Activated CD8-positive, alpha-beta memory T cell treated with anti-CD3 and anti-CD28 coated beads, Interleukin-2, amount 50 U/mL, for 1 hour (primary cell): Measurements from ENCODE around the gene PIK3R2.
"Not testable (repeated sequence)": the region's sequence is repeated elsewhere in the genome, so short reads cannot be mapped to it uniquely, and the experiment has no call there.

Experiments
- DNase-seq: peaks from one replicate; pipeline ENCODE4 v3.0.0-alpha.2; 2020; ENCODE audit errors: extremely low read depth

PIK3R2 gene

DNA sequence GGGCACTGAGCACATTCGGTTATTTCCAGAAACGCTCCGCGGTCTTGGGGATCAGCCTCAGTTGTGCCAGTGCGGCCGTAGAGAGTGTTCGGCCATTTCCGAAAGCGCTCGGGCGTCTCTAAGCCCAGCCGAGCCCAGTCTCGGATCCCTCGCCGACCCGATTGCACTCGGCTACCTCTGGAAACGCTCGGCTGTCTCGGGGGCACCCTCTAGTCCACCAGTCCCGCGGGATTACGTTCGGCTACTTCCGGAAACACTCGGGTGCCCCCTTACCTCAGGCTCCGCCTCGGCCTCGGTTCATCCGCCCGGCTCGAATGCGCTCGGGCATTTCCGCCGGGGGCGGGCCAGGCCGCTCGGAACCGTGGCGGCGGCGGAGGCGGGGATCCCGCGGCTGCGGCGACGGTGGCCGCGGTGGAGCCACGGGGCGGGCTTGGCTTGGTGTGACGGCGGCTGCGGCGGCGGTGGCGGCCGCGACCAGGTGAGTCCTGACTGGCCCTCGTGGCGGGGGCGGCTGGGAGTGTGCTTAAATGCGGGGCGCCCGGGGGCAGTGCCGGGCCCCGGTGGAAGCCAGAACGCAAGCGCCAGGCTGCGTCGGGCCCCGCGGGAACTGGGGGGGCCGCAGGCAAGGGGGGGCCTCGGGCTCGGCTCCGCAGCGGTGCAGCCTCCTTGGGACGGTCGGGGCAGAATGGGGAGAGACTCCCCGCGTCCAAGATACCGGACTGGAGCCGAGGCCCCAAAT is at the start of gene PIK3R2:
PIK3R2 (plus strand) TSS at position 347 of the 739 bp plus-strand sequence. CDS start 2,717 bp downstream, outside the sequence.
- DNase-seq = peak; percentile 98

DNA sequence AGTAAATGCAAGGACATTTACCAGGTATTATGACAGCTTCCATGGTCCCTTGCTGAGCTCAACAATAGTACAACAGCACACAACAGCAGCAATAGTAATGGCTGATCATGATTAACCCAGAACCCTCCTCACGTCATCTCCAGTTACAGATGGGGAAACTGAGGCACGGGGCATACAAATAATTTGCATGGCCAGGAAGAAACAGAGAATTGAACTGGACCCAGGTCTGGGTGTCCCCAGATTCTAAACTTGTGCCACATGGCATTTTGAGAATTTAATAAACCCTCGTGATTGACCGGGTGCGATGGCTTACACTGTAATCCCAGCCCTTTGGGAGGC is 48.2 kb upstream of the PIK3R2 start:
- DNase-seq = no peak

DNA sequence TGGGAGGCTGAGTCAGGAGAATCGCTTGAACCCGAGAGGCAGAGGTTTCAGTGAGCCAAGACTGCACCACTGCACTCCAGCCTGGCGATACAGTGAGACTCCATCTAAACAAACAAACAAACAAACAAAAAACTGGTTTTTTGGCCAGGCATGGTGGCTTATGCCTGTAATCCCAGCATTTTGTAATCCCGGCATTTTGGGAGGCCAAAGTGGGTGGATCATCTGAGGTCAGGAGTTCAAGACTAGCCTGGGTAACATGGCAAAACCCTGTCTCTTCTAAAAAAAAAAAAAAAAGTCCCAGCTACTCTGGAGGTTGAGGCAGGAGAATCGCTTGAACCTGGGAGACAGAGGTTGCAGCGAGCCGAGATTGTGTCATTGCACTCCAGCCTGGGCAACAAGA is 47.7 kb upstream of the PIK3R2 start:
- not testable (repeated sequence) for DNase-seq

DNA sequence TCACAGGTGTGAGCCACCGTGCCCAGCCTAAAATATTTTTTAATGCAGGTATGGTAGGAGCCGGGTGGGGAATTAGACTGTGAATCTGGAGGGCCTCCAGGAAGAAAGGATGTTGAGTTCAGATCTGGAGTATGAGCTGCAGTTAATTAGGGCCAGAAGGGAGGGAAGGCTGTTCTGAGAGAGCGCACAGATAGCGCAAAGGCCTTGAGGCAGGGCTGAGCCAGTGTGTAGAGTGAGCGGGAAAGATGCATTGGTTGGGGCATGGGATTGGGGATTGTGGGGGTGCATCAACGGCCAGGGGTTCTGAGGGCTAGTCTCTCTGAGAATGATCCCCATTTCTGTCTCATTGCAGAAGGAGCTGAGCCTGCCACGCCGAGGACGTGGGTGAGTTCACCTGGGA is 45.7 kb upstream of the PIK3R2 start:
- no peak for DNase-seq

DNA sequence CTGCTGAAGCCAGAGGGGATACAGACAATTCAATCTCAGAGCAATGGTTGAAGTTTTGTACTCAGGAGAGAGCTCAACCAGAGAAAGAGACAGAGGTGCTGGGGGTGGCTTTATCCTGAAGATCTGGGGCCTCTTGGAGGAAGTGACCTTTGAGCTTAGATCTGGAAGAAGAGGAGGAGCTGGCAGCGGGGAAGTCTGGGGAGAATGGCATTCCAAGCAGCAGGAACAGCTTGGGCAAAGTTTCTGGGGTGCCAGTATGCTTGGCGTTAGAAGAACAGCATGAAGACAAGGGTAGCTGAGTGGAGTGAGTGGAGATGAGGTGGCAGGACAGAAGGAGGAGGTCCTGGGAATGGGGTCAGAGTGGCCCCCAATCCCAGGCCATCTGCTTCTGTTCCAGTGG is 44.1 kb upstream of the PIK3R2 start:
- DNase-seq = no peak

DNA sequence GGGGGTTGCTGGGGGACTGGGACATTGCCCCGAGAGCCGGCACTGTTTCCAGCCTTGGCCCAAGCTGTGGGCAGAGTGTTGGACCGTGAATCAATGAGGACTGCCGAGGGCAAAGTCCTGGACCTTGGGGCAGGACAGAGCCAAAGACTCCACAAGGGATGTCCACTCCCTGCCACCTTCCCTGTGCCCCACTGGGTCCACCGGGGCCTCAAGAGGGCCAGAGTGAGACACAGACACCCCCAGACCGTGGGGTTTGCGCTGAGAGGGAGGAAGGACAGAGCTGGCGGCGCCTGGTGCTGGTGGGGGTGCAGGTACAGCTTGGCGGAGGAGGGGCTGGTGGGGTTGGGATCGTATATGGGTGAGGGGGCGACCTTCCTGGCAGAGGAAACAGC is 43.6 kb upstream of the PIK3R2 start:
- no peak for DNase-seq

DNA sequence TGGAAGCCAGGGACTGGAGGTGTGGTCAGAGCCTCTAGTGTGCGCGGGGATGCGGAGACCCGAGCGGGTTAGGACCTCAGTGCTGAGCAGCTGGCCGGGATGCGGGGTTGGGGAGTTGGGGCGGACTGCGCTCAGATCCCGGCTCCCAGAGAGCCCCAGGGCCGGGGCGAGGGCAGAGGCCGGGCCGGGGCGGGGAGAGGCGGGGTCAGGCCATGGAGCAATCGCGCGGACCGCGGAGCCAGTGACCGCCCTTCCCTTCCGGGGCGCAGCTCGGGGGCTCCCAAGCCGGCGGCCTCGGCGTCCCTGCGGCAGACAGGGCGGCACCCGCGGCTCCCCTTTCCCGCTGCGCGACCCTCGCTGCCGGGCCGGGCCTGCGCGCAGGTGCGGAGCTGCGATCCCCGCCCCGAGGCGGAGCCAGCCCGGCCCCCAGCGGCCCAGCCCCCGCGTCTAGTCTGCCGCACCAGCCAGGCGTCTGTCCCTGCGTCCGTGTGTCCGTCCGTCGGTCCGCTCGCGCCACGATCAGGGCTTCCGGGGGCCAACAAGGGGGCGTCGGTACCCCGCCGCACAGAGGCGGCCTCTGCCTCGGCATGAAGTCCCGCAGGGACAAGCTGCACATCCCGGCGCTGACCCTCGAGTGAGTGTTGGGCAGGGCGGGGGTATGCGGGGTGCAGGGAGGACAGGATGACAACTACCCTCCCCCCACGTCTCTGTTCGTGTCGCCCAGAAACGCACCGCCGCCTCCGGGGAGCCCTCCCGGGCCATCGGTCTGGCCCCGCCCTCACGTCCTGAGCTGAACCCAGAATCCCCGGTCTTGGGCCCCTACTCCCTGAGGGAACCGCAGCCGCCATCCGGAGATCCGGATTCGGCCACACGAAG is 43.0 kb upstream of the PIK3R2 start:
- DNase-seq = no peak

DNA sequence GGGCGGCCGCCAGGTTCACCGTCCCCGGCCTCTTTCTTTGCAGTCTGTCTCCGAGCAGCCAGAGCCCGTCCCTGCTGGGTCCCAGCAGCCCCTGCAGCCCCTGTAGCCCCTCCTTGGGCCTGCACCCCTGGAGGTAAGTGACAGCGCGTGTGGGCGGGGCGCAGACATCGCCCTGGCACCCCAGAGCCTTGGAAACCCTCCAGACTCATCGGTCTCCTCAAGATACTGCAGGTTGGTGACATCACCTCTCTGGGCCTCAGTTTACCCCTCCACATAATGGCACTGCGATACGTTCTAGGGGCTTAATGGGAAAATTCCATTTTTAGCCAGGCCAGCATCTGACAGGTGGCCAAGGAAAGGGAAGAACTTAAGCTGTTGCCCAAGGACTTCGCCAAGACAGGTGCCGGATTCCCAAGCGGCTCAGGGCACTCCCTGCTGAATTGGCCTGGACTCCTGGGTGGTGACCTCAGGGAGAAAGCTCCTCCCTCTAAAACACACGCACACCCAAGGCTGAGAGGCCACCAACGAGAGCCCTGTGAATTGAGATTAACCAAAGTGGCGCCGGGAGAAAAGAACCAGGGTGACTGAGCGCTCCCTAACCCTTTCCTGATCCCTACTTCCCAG is 42.2 kb upstream of the PIK3R2 start:
- no peak for DNase-seq

DNA sequence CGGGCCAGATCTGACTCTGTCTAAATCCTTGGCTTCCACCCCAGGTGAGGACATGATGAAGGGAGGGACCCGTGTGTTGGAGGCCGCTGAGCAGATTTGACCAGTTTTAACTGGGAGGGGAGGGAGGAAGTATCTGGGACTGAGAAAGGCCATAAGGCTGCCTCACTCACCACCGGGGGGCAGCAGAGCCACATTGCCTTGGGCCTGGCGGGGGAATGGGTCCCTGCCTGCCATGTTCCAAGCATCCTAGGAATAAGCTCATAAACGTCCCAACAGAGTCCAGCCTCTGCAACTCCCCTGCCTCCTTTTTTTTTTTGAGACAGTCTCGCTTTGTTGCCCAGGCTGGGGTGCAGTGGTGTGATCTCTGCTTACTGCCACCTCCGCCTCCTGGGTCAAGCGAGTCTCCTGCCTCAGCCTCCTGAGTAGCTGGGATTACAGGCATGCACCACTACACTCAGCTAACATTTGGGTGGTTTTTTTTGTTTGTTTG is 39.9 kb upstream of the PIK3R2 start:
- no peak for DNase-seq

DNA sequence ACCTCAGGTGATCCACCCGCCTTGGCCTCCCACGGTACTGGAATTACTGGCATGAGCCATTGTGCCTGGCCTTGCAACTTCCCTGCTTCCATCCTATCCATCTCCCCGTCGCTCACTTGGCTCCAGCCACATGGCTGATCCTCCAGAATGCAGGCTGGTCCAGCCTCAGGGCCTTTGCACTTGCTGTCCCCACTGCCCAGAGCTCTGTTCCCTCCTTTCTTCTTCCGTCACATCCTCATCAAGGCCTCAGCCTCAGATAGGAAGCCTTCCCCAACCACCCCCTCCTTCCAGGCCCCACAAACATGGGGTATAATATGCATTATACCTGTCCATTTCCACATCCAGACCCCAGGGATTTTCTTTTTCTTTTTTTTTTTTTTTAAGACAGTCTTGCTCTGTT is 39.1 kb upstream of the PIK3R2 start:
- DNase-seq = no peak

DNA sequence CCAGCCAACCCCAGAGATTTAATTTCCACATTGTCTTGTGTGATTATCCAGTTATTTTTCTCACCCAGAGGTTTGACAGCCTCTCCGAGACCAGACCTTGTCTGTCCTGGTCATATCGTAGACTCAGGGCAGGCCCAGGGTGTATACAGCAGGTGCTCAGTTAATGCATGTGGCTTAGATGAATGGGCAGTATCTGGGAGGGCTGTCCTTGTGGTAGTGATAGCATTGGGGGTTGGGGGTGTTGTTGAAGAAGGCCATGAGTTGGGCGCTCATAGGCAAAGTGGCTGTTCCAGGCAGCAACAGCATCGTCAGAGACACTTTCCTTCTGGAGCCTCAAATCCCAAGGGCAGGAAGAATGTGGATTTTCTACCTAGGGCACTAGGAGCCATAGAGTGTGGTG is 38.5 kb upstream of the PIK3R2 start:
- no peak for DNase-seq

DNA sequence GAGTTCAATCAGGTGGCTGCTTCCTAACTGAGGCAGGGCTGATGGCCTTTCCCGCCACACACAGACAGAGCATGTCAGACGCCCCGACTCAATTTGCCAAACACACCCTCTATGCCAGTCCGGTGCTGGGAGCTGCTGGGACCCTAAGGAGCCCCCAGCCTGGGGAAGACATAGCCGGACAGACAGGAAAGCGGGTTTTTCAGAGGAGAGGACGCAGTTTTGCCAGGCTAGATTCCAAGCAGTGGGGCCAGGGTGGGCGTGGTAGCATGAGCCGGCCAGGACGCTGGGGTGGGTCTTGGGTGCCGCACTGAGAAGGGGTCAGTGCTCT is 35.6 kb upstream of the PIK3R2 start:
- DNase-seq = no peak

DNA sequence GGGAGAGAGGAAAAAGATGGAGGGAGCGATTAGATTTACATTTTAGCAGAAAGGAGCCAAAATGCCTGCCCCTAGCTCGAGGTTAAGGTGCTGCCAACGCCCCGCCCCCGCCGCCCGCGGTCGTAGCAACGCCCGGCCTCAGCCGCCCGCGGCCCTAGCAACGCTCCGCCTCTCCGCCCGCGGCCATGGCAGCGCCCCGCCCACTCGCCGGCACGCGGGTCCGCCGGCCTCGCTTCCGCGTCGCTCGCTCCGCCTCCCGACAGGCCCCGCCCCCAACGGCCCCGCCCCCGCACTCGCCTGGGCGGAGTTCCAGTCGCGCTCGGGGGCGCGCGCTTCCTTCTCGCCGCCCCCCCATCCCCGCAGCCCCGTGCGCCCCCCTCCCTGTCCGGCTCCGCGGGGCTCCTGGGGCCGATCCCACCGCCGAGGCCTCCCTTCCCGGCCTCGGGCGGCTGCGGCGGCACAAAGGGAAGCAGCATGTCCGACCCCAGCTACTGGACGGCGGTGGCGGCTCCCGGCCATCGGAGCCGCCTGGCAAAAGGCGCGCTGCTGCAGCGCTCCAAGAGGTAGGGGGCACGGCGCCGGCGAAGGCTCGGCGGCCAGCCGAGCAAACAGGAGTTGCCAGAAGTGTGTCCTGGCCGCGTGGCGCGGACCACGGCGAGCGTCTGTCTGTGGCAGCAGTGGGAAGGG is 35.1 kb upstream of the PIK3R2 start:
- DNase-seq = peak; percentile 67

DNA sequence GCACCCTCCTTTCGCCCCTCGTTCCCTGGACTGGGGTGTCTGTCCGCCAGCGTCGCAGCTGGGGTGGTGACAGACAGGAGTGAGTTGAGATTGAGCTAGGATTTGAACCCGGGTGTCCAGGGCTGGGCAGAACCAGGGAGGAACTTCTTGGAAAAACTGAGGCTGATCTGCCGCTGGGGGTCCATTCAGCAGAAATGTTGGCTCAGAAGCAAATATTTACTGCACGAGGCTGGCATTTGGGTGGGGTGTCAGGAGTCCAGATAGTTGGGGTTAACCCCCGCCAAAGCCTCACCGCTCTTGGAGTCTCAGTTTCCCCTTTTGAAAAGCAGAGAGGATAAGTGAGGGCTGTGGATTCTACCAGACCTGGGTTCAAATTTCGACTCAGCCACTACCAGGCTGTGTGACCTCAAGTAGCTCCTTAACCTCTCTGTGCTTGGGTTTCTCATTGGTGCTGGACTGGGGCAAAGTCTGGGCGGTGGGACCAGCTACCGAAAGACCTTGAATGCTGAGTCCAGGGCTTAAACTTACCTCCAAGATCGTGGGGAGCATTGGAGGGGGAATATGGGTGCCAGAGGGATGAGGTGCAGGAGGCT is 34.4 kb upstream of the PIK3R2 start:
- no peak for DNase-seq

DNA sequence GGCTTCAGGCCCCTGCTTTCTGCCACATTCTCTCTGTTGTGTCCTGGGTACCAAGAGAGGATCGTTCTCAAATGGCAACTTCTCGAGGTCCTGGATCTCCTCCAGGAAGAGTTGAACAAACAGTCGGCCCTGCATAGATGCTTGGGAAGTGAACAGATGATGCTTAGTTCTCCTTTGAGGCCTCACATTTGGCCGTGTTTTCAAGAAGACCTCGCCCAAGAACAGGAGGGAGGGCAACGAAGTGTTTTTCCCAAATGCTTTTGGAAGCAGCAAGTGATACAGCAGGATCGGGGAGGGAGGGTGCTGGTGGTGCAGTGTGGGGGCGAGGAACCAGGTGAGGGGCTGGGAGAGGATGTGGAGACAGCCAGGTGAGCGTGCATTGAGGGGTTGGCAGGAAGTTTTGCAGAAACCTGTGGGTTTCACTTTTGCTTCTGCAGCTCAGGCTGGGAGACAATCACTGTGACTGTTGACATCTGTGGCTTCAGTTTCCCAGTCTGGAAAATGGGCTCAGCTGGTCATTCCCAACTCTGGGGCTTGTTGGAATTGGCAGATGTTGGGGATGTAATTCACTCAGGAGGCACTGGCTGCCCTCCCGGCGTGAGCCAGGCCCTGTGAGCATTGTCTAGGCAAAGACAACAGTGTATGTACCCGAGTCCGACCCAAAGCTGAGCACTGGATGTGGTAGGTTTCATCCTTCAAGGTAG is 33.8 kb upstream of the PIK3R2 start:
- no peak for DNase-seq

DNA sequence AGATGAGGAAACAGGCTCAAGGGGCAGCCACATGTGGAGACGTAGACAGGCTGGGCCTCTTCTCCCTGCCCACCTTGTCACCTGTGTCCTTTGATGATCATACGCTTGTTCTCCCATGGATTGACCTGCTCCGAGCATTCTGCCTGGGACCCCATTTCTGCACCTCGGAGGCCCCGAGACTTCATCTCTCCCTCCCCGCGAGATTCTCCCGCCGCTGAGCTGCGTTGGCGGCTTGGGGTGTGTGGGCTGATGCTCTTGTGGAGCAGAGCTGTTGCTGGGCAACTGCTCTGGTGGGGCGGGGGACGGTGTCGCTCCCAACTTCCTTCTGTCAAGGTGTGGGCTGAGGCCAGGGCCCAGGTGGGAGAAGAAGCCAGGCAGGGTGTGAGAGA is 33.3 kb upstream of the PIK3R2 start:
- no peak for DNase-seq

DNA sequence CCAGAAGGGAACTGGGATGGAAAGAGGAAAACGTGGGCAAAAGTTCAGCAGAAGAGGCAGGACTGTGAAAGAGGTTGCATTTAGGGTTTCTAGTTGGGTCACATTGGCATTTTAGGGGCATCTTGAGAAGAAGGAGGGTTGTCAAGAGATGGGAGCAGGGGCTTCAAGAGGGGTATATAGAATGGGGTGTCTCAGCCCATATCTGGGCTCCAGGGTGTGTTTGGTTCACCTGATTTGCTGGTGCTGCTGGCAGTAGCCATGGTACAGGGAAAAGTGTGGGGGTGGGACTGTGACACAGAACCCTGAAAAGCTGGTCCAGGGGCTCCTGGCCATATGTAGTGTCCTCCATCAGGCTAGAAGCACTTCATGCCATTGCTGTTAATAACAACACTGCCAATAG is 32.8 kb upstream of the PIK3R2 start:
- no peak for DNase-seq

DNA sequence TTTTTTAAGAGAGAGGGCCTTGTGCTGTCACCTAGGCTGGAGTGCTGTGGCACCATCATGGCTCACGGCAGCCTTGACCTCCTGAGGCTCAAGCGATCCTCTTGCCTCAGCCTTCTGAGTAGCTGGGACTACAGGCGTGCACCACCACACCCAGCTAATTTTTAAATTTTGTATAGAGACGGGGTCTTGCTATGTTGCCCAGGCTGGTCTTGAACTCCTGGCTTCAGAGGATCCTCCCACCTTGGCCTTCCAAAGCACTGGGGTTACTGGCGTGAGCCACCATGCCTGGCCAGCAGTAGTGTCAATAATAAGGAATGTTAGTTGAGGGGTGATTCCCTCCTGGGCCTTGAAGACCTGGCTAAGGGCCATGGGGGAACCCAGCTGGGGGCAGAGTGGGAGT is 31.8 kb upstream of the PIK3R2 start:
- DNase-seq = no peak

DNA sequence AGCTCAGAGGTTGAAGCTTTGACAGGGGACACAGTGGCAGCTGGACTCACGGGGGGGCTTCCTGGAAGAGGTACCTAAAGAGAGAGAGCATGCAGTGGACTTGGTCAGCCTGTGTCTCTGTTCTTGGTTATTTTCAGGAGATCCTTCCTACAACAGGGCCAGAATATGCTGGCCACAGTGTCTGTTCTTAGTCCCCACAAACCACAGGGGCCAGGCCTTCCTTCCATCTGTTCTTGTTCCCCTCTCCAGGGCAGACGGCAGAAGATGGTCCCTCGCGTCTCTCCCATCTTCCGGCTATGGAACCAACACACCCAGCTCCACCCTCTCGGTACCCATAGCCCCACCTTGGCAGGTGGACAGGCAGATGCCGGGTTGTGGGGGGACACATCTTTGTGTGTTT is 30.5 kb upstream of the PIK3R2 start:
- DNase-seq = no peak

DNA sequence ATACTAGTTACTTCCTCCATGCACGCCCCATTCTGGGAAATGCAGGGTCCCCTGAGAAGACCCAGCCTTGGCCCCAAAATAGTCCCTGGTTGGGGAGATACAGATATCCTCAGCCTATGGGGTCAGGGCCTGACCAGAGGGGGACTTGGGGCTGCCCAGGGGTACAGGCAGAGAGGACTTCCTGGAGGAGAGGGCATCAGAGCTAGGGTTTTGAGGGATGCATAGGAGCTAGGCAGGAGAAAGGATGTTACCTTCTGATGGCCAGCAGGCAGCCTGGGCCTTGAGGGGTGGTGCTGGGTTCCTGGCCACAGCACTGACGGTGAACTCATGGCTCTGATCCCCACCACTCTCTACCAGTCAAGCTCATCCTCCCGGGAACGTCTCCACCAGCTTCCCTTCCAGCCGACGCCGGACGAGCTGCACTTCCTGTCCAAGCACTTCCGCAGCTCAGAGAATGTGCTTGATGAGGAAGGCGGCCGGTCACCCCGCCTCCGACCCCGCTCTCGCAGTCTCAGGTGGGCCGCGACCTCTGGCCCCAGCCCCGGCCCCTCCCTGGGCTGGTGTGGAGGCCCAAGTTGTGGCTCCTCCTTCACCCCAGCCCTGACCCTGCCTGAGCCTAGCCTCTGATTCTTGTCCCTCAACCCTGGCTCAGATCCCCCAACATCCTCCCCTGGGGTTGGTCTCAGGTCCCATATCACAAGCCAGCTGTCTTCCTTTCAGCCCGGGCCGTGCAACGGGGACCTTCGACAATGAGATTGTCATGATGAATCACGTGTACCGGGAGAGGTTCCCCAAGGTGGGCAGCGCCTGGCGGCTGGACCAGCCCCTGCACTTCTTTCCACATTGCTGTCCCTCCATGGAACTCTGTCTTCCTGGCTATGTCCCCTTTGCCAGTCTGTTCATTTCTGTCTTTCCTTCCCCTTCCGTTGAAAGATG is 29.8 kb upstream of the PIK3R2 start:
- DNase-seq = no peak
